Thyroid gland (tissue), 4 donors: ENCODE measurements around the gene ADARB1.

Experiments
- CTCF ChIP-seq, 6 experiments: fragments of 200-600 bp in 3 of 6; fragments of 450-650 bp in 3 of 6; sonication (generic) in 3 of 6; IDR thresholded peaks; one replicate each; pipeline ENCODE4 v1.5.1; 2016 to 2019; ENCODE audit warnings: antibody characterized with exemption in 6 of 6, mild to moderate bottlenecking in 2 of 6, inconsistent platforms in 1 of 6, moderate library complexity in 1 of 6
- POLR2A ChIP-seq, 2 donors: fragments of 450-650 bp; IDR thresholded peaks; one replicate each; pipeline ENCODE4 v1.6.1; 2017; ENCODE audit warnings: antibody characterized with exemption in 2 of 2, mild to moderate bottlenecking in 2 of 2, moderate library complexity in 1 of 2

GRCh38 chr21:45200581-45201296, 126.4 kb downstream of the ADARB1 start:
- no peak for TF ChIP-seq CTCF (IDR thresholded peaks at IDR 0.05)
- TF ChIP-seq POLR2A (IDR thresholded peaks at IDR 0.05), result no peak
